Spinal cord (tissue), 10 donors: ENCODE measurements around the gene LINGO3. TPM values are rescaled to one million over a fixed set of nuclear protein-coding genes. Genes with fewer than 3 reads are reported as not detected.

Source experiments
- DNase-seq, 6 donors: peaks; one replicate each; pipeline versions ENCODE4 v3.0.0 to v3.0.0-alpha.2; 2013 to 2015; ENCODE audit warnings: low spot score in 6 of 6, low read depth in 4 of 6
- H3K27ac ChIP-seq: one replicate; pipeline ENCODE4 v1.5.1; 2013; ENCODE audit warnings: low read depth, low read length, control low read depth
- H3K27me3 ChIP-seq: one replicate; pipeline ENCODE4 v1.6.1; 2013; ENCODE audit warnings: low read length; ENCODE audit not compliant: control insufficient read depth, insufficient read depth
- H3K36me3 ChIP-seq: one replicate; pipeline ENCODE4 v1.6.1; 2013; ENCODE audit warnings: low read length; ENCODE audit not compliant: control insufficient read depth, insufficient read depth
- H3K4me1 ChIP-seq: one replicate; pipeline ENCODE4 v1.6.1; 2013; ENCODE audit warnings: low read length; ENCODE audit not compliant: control insufficient read depth, insufficient read depth
- H3K4me3 ChIP-seq: one replicate; pipeline ENCODE4 v1.5.1; 2013; ENCODE audit warnings: low read depth, low read length, control low read depth
- H3K9me3 ChIP-seq: one replicate; pipeline ENCODE4 v1.6.1; 2013; ENCODE audit warnings: low read length; ENCODE audit not compliant: control insufficient read depth, insufficient read depth
- WGBS: methylation state at CpG from one replicate; pipeline ENCODE4 v1.1.5; 2013; ENCODE audit warnings: missing lambda C conversion rate; ENCODE audit not compliant: insufficient coverage; 5-methylcytosine and 5-hydroxymethylcytosine counted together
- polyA plus RNA-seq, 2 donors: library from polyadenylated mRNA; unstranded; fragments of 120-200 nt; gene quantifications; one replicate each; pipeline ENCODE4 v1.2.1, GENCODE V29; 2013; ENCODE audit not compliant: insufficient read length in 2 of 2
- total RNA-seq, 2 donors: library from RNA; depleted of rRNA in 1 of 2; stranded (reverse); fragments of 120-200 nt in 1 of 2; fragments of >200 nt in 1 of 2; gene quantifications; one replicate each; pipeline versions ENCODE4 v1.2.3 to v1.2.4, GENCODE V29; 2013 to 2014
- donor health status: healthy.

The LINGO3 gene
- total and polyA plus RNA-seq, 4 donors, result 0.94 to 7.4 (median 4.6) TPM

- H3K4me3 ChIP-seq, result peak overlapping the region; percentile 86
- H3K27ac ChIP-seq, result peak overlapping the region; percentile 71
- no peak for DNase-seq
- no peaks in the 10 kb centered on the region for H3K27me3 ChIP-seq
- H3K9me3 ChIP-seq, result no peaks in the 10 kb centered on the region
- WGBS, result 0% methylated on average over 17 of the region's 19 CpGs
- peaks cover 30% of the 10 kb centered on the region for H3K36me3 ChIP-seq
- peaks cover 45% of the 10 kb centered on the region for H3K4me1 ChIP-seq
Observed at GRCh38 chr19:2268861-2269243, 39.1 kb downstream of the LINGO3 start.

- H3K27ac ChIP-seq, result no peak overlapping the region
- no peak for DNase-seq
- H3K36me3 ChIP-seq, result peaks cover 26% of the 10 kb centered on the region
- no peaks in the 10 kb centered on the region for H3K9me3 ChIP-seq
- peak overlapping the region; percentile 86 for H3K4me3 ChIP-seq
- no CpG with 5 or more reads among the region's 4 CpGs for WGBS
- no peaks in the 10 kb centered on the region for H3K27me3 ChIP-seq
- peaks cover 41% of the 10 kb centered on the region for H3K4me1 ChIP-seq
Observed at GRCh38 chr19:2268480-2268830, 39.5 kb downstream of the LINGO3 start.

- H3K36me3 ChIP-seq, result peaks cover 5% of the 10 kb centered on the region
- no peaks in the 10 kb centered on the region for H3K27me3 ChIP-seq
- 68% methylated on average over 15 of the region's 18 CpGs for WGBS
- H3K9me3 ChIP-seq, result no peaks in the 10 kb centered on the region
- DNase-seq, result peak in 1 of 6 donors; percentile 76
- H3K4me3 ChIP-seq, result no peak overlapping the region
- H3K4me1 ChIP-seq, result peaks cover 20% of the 10 kb centered on the region
- H3K27ac ChIP-seq, result peak overlapping the region; percentile 6
Observed at GRCh38 chr19:2266183-2266993, 41.6 kb downstream of the LINGO3 start.

- H3K36me3 ChIP-seq, result no peaks in the 10 kb centered on the region
- H3K4me1 ChIP-seq, result peaks cover 5% of the 10 kb centered on the region
- no peak overlapping the region for H3K27ac ChIP-seq
- H3K4me3 ChIP-seq, result no peak overlapping the region
- H3K27me3 ChIP-seq, result no peaks in the 10 kb centered on the region
- no peak for DNase-seq
- 95% methylated on average over 5 of the region's 7 CpGs for WGBS
- no peaks in the 10 kb centered on the region for H3K9me3 ChIP-seq
Observed at GRCh38 chr19:2261438-2262172, 46.3 kb downstream of the LINGO3 start.

GRCh38 chr19:2260341-2260805, 47.6 kb downstream of the LINGO3 start:
- no peaks in the 10 kb centered on the region for H3K9me3 ChIP-seq
- no peak overlapping the region for H3K27ac ChIP-seq
- no peak for DNase-seq
- no peak overlapping the region for H3K4me3 ChIP-seq
- 76% methylated on average over 10 of the region's 11 CpGs for WGBS
- H3K27me3 ChIP-seq, result no peaks in the 10 kb centered on the region
- H3K4me1 ChIP-seq, result no peaks in the 10 kb centered on the region
- H3K36me3 ChIP-seq, result no peaks in the 10 kb centered on the region

GRCh38 chr19:2259336-2259735, 48.6 kb downstream of the LINGO3 start:
- Histone ChIP-seq H3K4me3 (no peak overlapping the region), H3K4me1 (no peaks in the 10 kb centered on the region), H3K27ac (no peak overlapping the region), H3K36me3 (no peaks in the 10 kb centered on the region), H3K9me3 (no peaks in the 10 kb centered on the region), H3K27me3 (peaks cover under 1% of the 10 kb centered on the region)
- WGBS, result 89% methylated on average over 5 of the region's 5 CpGs
- no peak for DNase-seq

Other genes with a start within 250 kb of the LINGO3 start
- 10 to 100 TPM; 13.3 to 15.1 TPM for gene MOB3A, start 211.8 kb downstream of the LINGO3 start, total RNA-seq
- gene MOB3A, start 211.8 kb downstream of the LINGO3 start, polyA plus RNA-seq, result 10 to 100 TPM; 30.8 to 39.4 TPM
- gene IZUMO4, start 211.2 kb downstream of the LINGO3 start, total RNA-seq, result 10 to 100 TPM in 1 of 2 donors, 1 to 10 TPM in 1; 7.2 to 14.9 TPM
- gene IZUMO4, start 211.2 kb downstream of the LINGO3 start, polyA plus RNA-seq, result 10 to 100 TPM; 17.3 to 20.3 TPM
- 10 to 100 TPM; 65.1 to 70.6 TPM for gene AP3D1, start 156.6 kb downstream of the LINGO3 start, total RNA-seq
- 100 to 1,000 TPM; 156 to 165 TPM for gene AP3D1, start 156.6 kb downstream of the LINGO3 start, polyA plus RNA-seq
- gene DOT1L, start 144.2 kb downstream of the LINGO3 start, total RNA-seq, result 1 to 10 TPM; 5.3 to 8.2 TPM
- gene DOT1L, start 144.2 kb downstream of the LINGO3 start, polyA plus RNA-seq, result 10 to 100 TPM; 40.3 to 45.3 TPM
- gene PLEKHJ1, start 71.8 kb downstream of the LINGO3 start, total RNA-seq, result 10 to 100 TPM; 46.5 to 70.9 TPM
- gene PLEKHJ1, start 71.8 kb downstream of the LINGO3 start, polyA plus RNA-seq, result 100 to 1,000 TPM in 1 of 2 donors, 10 to 100 TPM in 1; 97.5 to 106 TPM
- gene SF3A2, start 71.3 kb downstream of the LINGO3 start, total RNA-seq, result 10 to 100 TPM; 29.2 to 32.2 TPM
- 10 to 100 TPM; 80.5 to 97.8 TPM for gene SF3A2, start 71.3 kb downstream of the LINGO3 start, polyA plus RNA-seq
- 1 to 10 TPM; 2.8 to 3.3 TPM for gene AMH, start 58.8 kb downstream of the LINGO3 start, total RNA-seq
- gene AMH, start 58.8 kb downstream of the LINGO3 start, polyA plus RNA-seq, result 10 to 100 TPM in 1 of 2 donors, 1 to 10 TPM in 1; 3.9 to 12.3 TPM
- gene JSRP1, start 51.7 kb downstream of the LINGO3 start, total RNA-seq, result under 1 TPM; 0.33 to 0.69 TPM
- gene JSRP1, start 51.7 kb downstream of the LINGO3 start, polyA plus RNA-seq, result under 1 TPM; 0.74 to 0.90 TPM
- gene PEAK3, start 26.0 kb downstream of the LINGO3 start, total RNA-seq, result under 1 TPM in 1 of 2 donors, not detected in 1; 0.20 TPM
- under 1 TPM; 0.11 to 0.16 TPM for gene PEAK3, start 26.0 kb downstream of the LINGO3 start, polyA plus RNA-seq
- gene LSM7, start 20.4 kb upstream of the LINGO3 start, total RNA-seq, result 100 to 1,000 TPM in 1 of 2 donors, 10 to 100 TPM in 1; 48.2 to 124 TPM
- gene LSM7, start 20.4 kb upstream of the LINGO3 start, polyA plus RNA-seq, result 100 to 1,000 TPM; 154 to 165 TPM
- gene SPPL2B, start 20.5 kb upstream of the LINGO3 start, total RNA-seq, result 10 to 100 TPM; 30.2 to 45.3 TPM
- 100 to 1,000 TPM; 101 to 140 TPM for gene SPPL2B, start 20.5 kb upstream of the LINGO3 start, polyA plus RNA-seq
- gene TMPRSS9, start 52.1 kb upstream of the LINGO3 start, total RNA-seq, result under 1 TPM; 0.33 to 0.59 TPM
- 1 to 10 TPM; 2.1 to 3.8 TPM for gene TMPRSS9, start 52.1 kb upstream of the LINGO3 start, polyA plus RNA-seq
- 10 to 100 TPM; 20.5 to 90.5 TPM for gene TIMM13, start 119.4 kb upstream of the LINGO3 start, total RNA-seq
- 100 to 1,000 TPM; 121 to 122 TPM for gene TIMM13, start 119.4 kb upstream of the LINGO3 start, polyA plus RNA-seq
- gene LMNB2, start 148.8 kb upstream of the LINGO3 start, total RNA-seq, result 10 to 100 TPM; 24.9 to 41.7 TPM
- gene LMNB2, start 148.8 kb upstream of the LINGO3 start, polyA plus RNA-seq, result 10 to 100 TPM; 56.8 to 57.8 TPM
- gene GADD45B, start 168.0 kb upstream of the LINGO3 start, total RNA-seq, result 10 to 100 TPM; 21.9 to 50.1 TPM
- 10 to 100 TPM in 1 of 2 donors, 1 to 10 TPM in 1; 5.3 to 13.6 TPM for gene GADD45B, start 168.0 kb upstream of the LINGO3 start, polyA plus RNA-seq